Spleen (tissue), 11 donors: ENCODE measurements around the gene CRK. TPM values are rescaled to one million over a fixed set of nuclear protein-coding genes. Genes with fewer than 3 reads are reported as not detected.

Experiments
- DNase-seq: peaks from one replicate; pipeline ENCODE4 v3.0.0-alpha.2; 2020
- H3K27ac ChIP-seq, 8 donors: fragments of 200-600 bp; sonication (generic) in 7 of 8; 1 replicate in 4 of 8; 2 replicates in 4 of 8; pipeline versions ENCODE4 v1.5.0 to v1.8.0; 2016 to 2021; ENCODE audit warnings: inconsistent platforms in 4 of 8, mild to moderate bottlenecking in 4 of 8, moderate library complexity in 1 of 8
- H3K27me3 ChIP-seq, 7 donors: fragments of 200-600 bp; sonication (generic) in 6 of 7; replicated peaks in 1 of 7; 1 replicate in 4 of 7; 2 replicates in 3 of 7; pipeline versions ENCODE4 v1.5.0 to v1.8.0; 2016 to 2021; ENCODE audit warnings: inconsistent platforms in 3 of 7, mild to moderate bottlenecking in 1 of 7
- H3K36me3 ChIP-seq, 6 donors: fragments of 200-600 bp; sonication (generic) in 5 of 6; 1 replicate in 4 of 6; 2 replicates in 2 of 6; pipeline versions ENCODE4 v1.5.0 to v1.8.0; 2016 to 2021; ENCODE audit warnings: inconsistent platforms in 2 of 6
- H3K4me1 ChIP-seq, 6 donors: fragments of 200-600 bp; sonication (generic) in 5 of 6; 1 replicate in 3 of 6; 2 replicates in 3 of 6; pipeline versions ENCODE4 v1.5.0 to v1.8.0; 2016 to 2021; ENCODE audit warnings: inconsistent platforms in 3 of 6
- H3K4me3 ChIP-seq, 8 donors: fragments of 200-600 bp; sonication (generic) in 7 of 8; 1 replicate in 4 of 8; 2 replicates in 4 of 8; pipeline versions ENCODE4 v1.5.0 to v1.8.0; 2016 to 2021; ENCODE audit warnings: inconsistent platforms in 4 of 8, mild to moderate bottlenecking in 4 of 8, moderate library complexity in 2 of 8
- H3K9me3 ChIP-seq, 8 donors: fragments of 200-600 bp; sonication (generic) in 7 of 8; 1 replicate in 4 of 8; 2 replicates in 4 of 8; pipeline versions ENCODE4 v1.5.0 to v1.8.0; 2016 to 2021; ENCODE audit warnings: inconsistent platforms in 4 of 8
- POLR2A ChIP-seq, 3 donors: fragments of 450-650 bp; IDR thresholded peaks; one replicate each; pipeline ENCODE4 v1.5.1; 2017; ENCODE audit warnings: antibody characterized with exemption in 3 of 3, mild to moderate bottlenecking in 1 of 3
- POLR2AphosphoS5 ChIP-seq, 3 donors: sonication (generic); formaldehyde crosslinking; IDR thresholded peaks; one replicate each; pipeline ENCODE4 v1.5.1; 2017; ENCODE audit warnings: antibody characterized with exemption in 3 of 3
- WGBS, 5 donors: extraction: QIAGEN DNeasy Blood & Tissue Kit in 3 of 5; methylation state at CpG; one replicate each; pipeline versions ENCODE4 v1.1.5 to v1.1.7; 2013 to 2018; 5-methylcytosine and 5-hydroxymethylcytosine counted together
- intact Hi-C: fragments of 100-400 bp; cut with DNase I; formaldehyde crosslinking; loops from one replicate; pipeline ENCODE4 v1.15.0; 2023; ENCODE audit warnings: low total_unique reads
- polyA plus RNA-seq, 3 donors: library from polyadenylated mRNA; stranded (reverse); fragments of 200-250 nt; gene quantifications; one replicate each; pipeline ENCODE4 v1.2.1, GENCODE V29; 2013
- total RNA-seq, 7 donors: library from RNA; depleted of rRNA in 3 of 7; stranded (reverse); fragments of >200 nt in 3 of 7; fragmentation: NEBNext Ultra II Directional in 4 of 7; extraction: Animal tissue kit (Norgen Biotek cat#: 25700) in 4 of 7; gene quantifications; one replicate each; pipeline versions ENCODE4 v1.1.0 to v1.2.1, GENCODE V29; 2016 to 2021
- TF ChIP-seq, protein P1 (sequence below), 11 experiments: fragments of 200-600 bp in 7 of 11; fragments of 450-650 bp in 4 of 11; sonication (generic) in 4 of 11; IDR thresholded peaks in 8 of 11; conservative IDR thresholded peaks in 3 of 11; 1 replicate in 7 of 11; 2 replicates in 4 of 11; pipeline versions ENCODE4 v1.4.0 to v1.8.0; 2016 to 2021; ENCODE audit warnings: antibody characterized with exemption in 11 of 11, inconsistent platforms in 4 of 11, mild to moderate bottlenecking in 1 of 11
- donor health status: healthy with polysubstance abuse.
- donor health status: DM: no; HTN: no; CAD: no; lungs with moderate emphysema.
- donor health status: DM: no; HTN: no; CAD: no.
- donor health status: Bipolar disorder and iron deficiency.
- donor health status: healthy.
- donor health status: DM: no; HTN: no; CAD: no.
- donor health status: DM: yes; HTN: yes; CAD: no.

Gene CRK
- total and polyA plus RNA-seq, 10 donors = 11.7 to 54.6 (median 43.4) TPM

DNA sequence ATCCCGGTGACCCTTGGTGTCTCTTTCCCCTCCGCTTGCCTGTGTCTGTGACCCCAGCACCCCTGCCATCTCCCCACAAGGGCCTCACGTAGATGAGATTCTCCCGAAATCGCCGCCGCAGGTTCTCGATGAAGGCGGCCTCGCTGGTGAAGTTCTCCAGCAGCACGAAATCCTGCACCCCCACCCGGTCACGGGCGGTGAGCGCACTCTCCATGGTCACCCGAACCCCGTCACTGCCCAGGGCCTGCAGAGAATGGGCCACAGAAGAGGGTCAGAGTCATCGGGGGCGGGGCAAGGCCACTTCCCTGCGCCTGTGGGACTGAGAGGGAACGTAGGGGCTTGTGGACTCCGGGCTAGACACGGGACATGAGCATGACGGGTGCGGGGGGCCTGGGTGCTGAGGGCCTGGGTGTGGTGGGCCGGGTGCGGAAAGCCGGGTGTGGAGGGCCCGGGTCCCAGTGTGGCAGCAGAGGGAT is 28.1 kb upstream of the CRK start:
- TF ChIP-seq POLR2AphosphoS5 (IDR thresholded peaks at IDR 0.05) (no peak), POLR2A (IDR thresholded peaks at IDR 0.05) (no peak)
- TF ChIP-seq, protein P1, sequence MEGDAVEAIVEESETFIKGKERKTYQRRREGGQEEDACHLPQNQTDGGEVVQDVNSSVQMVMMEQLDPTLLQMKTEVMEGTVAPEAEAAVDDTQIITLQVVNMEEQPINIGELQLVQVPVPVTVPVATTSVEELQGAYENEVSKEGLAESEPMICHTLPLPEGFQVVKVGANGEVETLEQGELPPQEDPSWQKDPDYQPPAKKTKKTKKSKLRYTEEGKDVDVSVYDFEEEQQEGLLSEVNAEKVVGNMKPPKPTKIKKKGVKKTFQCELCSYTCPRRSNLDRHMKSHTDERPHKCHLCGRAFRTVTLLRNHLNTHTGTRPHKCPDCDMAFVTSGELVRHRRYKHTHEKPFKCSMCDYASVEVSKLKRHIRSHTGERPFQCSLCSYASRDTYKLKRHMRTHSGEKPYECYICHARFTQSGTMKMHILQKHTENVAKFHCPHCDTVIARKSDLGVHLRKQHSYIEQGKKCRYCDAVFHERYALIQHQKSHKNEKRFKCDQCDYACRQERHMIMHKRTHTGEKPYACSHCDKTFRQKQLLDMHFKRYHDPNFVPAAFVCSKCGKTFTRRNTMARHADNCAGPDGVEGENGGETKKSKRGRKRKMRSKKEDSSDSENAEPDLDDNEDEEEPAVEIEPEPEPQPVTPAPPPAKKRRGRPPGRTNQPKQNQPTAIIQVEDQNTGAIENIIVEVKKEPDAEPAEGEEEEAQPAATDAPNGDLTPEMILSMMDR (IDR thresholded peaks at IDR 0.05 in 8 of 11, conservative IDR thresholded peaks at IDR 0.05 in 3 of 11) = no peak
- no peaks in the 10 kb centered on the region for H3K9me3 ChIP-seq
- H3K27me3 ChIP-seq = peaks cover 0 to 39% (median 0%) of the 10 kb centered on the region in 7 donors
- H3K4me3 ChIP-seq = peak overlapping the region in 2 of 8 donors; percentile 78 to 91
- intact Hi-C loops = no loop called here
- peak overlapping the region in 4 of 8 donors; percentile 91 to 94 (median 92) for H3K27ac ChIP-seq
- H3K36me3 ChIP-seq = peaks cover 0 to 53% (median 32%) of the 10 kb centered on the region in 6 donors
- DNase-seq = peak; percentile 77
- H3K4me1 ChIP-seq = peaks cover 29 to 60% (median 48%) of the 10 kb centered on the region in 6 donors
- WGBS, 5 donors = 89 to 94% (median 91%) methylated on average over 29 of the region's 29 CpGs

DNA sequence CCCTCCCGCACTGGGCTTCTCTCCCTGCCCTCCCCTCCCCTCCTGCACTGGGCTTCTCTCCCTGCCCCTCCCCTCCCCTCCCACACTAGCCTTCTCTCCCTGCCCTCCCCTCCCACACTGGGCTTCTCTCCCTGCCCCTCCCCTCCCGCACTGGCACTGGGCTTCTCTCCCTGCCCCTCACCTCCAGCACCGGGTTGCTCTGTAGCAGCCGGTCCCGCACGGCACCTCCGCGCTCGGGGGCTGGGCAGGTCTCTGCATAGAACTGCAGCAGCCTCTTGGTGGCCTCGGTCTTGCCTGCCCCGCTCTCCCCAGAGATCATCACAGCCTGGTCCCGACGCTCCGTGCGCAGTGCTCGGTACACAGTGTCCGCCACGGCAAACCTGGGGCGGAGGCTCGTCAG is 26.6 kb upstream of the CRK start:
- intact Hi-C loops = no loop called here
- H3K4me1 ChIP-seq = peaks cover 21 to 47% (median 33%) of the 10 kb centered on the region in 6 donors
- H3K27ac ChIP-seq = no peak overlapping the region
- H3K36me3 ChIP-seq = peaks cover 0 to 67% (median 46%) of the 10 kb centered on the region in 6 donors
- H3K4me3 ChIP-seq = no peak overlapping the region
- TF ChIP-seq POLR2AphosphoS5 (IDR thresholded peaks at IDR 0.05) = peak in 1 of 3 donors; percentile 29
- TF ChIP-seq, protein P1 (IDR thresholded peaks at IDR 0.05 in 8 of 11, conservative IDR thresholded peaks at IDR 0.05 in 3 of 11) = no peak
- WGBS, 5 donors = 89 to 97% (median 93%) methylated on average over 15 to 20 of the region's 20 CpGs
- H3K27me3 ChIP-seq = peaks cover 0 to 33% (median 0%) of the 10 kb centered on the region in 7 donors
- no peaks in the 10 kb centered on the region for H3K9me3 ChIP-seq
- peak; percentile 74 for DNase-seq

DNA sequence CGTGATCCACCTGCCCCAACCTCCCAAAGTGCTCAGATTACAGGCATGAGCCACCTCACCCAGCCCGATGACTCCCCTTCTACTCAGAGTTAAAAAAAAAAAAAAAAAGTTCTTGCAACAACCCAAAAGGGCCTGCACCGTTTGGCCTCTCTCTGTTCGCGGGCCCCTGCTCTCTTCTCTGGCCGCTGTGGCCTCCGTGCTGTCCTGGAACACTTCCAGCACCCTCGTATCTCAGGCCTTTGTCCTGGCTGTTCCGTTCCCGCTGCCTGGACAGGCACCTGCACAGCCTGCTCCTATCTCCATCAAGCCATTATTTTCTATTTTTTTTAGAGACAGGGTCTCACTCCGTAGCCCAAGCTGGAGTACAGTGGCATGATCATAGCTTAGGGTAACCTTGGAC is 25.7 kb upstream of the CRK start:
- Histone ChIP-seq H3K27ac (no peak overlapping the region), H3K36me3 (peaks cover 0 to 77% (median 53%) of the 10 kb centered on the region in 6 donors), H3K4me1 (peaks cover 14 to 47% (median 25%) of the 10 kb centered on the region in 6 donors), H3K4me3 (no peak overlapping the region), H3K9me3 (no peaks in the 10 kb centered on the region), H3K27me3 (peaks cover 0 to 24% (median 0%) of the 10 kb centered on the region in 7 donors)
- intact Hi-C loops = no loop called here
- no peak for TF ChIP-seq POLR2A (IDR thresholded peaks at IDR 0.05)
- TF ChIP-seq, protein P1 (IDR thresholded peaks at IDR 0.05 in 8 of 11, conservative IDR thresholded peaks at IDR 0.05 in 3 of 11) = no peak
- no peak for TF ChIP-seq POLR2AphosphoS5 (IDR thresholded peaks at IDR 0.05)
- no peak for DNase-seq
- 70 to 89% (median 82%) methylated on average over 11 of the region's 11 CpGs for WGBS, 5 donors

DNA sequence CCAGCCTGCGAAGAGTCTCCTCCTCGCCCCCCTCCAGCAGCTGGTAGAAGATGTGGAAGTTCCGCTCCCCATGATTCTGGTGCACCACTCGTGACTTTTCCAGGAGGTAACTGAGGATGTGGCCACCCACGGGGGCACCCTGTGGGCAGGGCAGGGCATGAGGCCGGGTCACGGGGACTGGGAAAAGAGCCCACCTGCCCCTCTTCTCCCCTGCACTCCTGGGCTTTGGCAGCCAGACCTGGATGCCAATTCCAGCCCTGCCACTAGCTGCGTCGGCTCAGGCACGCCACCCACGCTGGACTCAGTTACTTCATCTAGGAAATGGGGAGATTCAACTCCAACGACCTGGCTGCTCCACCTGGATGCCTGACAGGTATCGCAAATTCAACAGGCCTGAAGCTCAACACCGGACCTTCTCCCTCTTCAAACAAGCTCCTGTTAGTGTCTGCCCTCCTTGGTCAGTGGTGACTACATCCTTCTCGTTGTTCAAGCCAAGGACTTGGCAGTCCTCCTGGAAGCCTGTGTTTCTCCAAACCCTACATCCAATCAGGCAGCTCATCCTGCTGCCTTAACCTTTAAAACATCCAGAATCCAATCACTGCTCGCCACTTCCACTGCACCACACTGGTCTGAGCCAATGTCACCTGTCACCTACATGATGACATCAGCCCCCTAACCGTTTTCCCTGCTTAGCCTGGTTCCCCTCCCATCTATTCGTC is 24.9 kb upstream of the CRK start:
- DNase-seq = no peak
- H3K4me1 ChIP-seq = peaks cover 8 to 47% (median 21%) of the 10 kb centered on the region in 6 donors
- H3K4me3 ChIP-seq = no peak overlapping the region
- H3K27me3 ChIP-seq = peaks cover 0 to 15% (median 0%) of the 10 kb centered on the region in 7 donors
- 82 to 88% (median 87%) methylated on average over 15 to 18 of the region's 18 CpGs for WGBS, 5 donors
- intact Hi-C loops = no loop called here
- H3K36me3 ChIP-seq = peaks cover 0 to 85% (median 53%) of the 10 kb centered on the region in 6 donors
- no peak overlapping the region for H3K27ac ChIP-seq
- no peak for TF ChIP-seq POLR2AphosphoS5 (IDR thresholded peaks at IDR 0.05)
- TF ChIP-seq, protein P1 (IDR thresholded peaks at IDR 0.05 in 8 of 11, conservative IDR thresholded peaks at IDR 0.05 in 3 of 11) = no peak
- TF ChIP-seq POLR2A (IDR thresholded peaks at IDR 0.05) = no peak
- no peaks in the 10 kb centered on the region for H3K9me3 ChIP-seq
